ES-I3 (cell line): ENCODE measurements around the gene TSPAN33.
"Not testable (repeated sequence)": the region's sequence is repeated elsewhere in the genome, so short reads cannot be mapped to it uniquely, and the experiment has no call there.

Experiments used
- H3K36me3 ChIP-seq: 2 replicates; pipeline ENCODE4 v1.6.1; 2013; ENCODE audit warnings: mild to moderate bottlenecking, low read length, control low read depth, moderate library complexity; ENCODE audit not compliant: insufficient read depth
- H3K4me1 ChIP-seq: 2 replicates; pipeline ENCODE4 v1.6.1; 2013; ENCODE audit warnings: mild to moderate bottlenecking, control low read depth, low read length; ENCODE audit not compliant: insufficient read depth
- H3K9ac ChIP-seq: 2 replicates; pipeline ENCODE4 v1.6.1; 2013; ENCODE audit warnings: low read depth, mild to moderate bottlenecking, low read length, moderate library complexity
- H3K9me3 ChIP-seq: 2 replicates; pipeline ENCODE4 v1.6.1; 2013; ENCODE audit warnings: mild to moderate bottlenecking, low read length, moderate library complexity; ENCODE audit not compliant: control insufficient read depth, insufficient read depth

Gene TSPAN33

GRCh38 chr7:129170441-129171021 lies 26.0 kb downstream of the TSPAN33 start:
- H3K9me3 ChIP-seq = no peaks in the 10 kb centered on the region
- peaks cover 17% of the 10 kb centered on the region for H3K4me1 ChIP-seq
- H3K9ac ChIP-seq = peak overlapping the region; percentile 90
- H3K36me3 ChIP-seq = no peaks in the 10 kb centered on the region; the same call in 1 of the 2 replicates

GRCh38 chr7:129173861-129174260 lies 29.4 kb downstream of the TSPAN33 start:
- H3K36me3 ChIP-seq, H3K9ac ChIP-seq, H3K9me3 ChIP-seq: not testable (repeated sequence)
- H3K4me1 ChIP-seq = peaks cover 11% of the 10 kb centered on the region; the same call in 1 of the 2 replicates

DNA sequence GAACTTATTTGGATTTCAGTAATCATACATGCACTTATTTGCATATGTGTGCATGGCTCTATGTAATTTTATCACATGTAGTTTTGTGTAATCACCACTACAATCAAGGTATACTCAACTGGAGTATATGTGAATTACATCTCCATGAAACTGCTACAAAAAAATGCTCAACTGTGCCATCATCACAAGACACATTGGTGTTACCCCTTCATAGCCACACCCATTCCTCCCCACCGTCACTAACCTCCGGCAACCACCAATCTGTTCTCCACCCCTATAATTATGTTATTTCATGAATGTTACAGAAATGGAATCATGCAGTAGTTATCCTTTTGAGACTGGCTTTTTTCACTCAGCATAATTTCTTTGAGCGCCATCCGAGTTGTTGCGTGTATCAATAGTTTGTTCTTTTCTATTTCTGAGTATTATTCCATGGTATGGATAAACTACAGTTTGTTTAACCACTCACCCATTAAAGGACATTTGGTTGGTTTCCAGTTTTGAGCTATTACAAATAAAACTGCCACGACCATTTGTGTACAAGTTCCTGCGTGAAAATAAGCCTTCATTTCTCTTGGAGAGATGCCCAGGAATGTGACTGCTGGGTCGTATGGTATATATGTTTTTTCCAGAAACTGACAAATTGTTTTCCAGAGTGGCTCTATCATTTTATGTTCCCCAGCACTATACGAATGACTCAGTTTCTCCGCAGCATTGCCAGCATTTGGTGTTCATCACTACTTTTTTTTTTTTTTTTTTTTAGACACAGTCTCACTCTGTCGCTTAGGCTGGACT lies 32.6 kb downstream of the TSPAN33 start:
- Histone ChIP-seq H3K36me3 (no peaks in the 10 kb centered on the region), H3K9ac (no peak overlapping the region), H3K4me1 (no peaks in the 10 kb centered on the region), H3K9me3 (no peaks in the 10 kb centered on the region)

DNA sequence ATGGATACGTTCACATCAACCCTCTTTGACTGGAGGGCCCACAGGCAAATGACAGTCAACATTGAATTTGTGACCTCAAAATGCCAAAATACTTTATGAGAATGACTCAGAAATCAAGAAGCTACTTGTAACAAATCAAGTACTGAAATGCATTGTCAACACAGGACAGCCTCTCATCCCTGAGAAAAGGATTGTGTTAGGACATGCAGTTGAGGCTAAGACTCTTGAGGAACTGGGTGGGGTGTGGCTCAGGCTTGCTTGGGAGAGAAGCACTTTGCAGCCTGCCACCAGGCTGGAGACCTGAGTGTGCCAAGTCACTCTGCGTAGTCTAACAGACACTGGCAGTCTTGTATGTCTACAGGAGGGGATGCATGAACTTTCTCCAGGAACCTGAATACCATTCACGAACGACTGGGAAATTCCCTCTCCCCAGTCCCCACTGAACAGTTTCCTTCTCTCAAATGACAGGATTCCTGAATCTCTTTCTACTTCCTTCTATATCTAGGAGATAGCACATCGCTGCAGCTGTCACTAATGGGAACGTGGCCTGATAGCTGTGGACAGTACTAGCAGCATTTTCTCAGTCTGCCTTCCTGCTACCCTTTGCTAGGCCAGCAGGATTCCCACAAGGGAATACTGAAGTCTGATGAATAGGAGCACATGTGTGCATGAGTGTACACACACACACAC lies 40.6 kb downstream of the TSPAN33 start:
- Histone ChIP-seq H3K4me1 (no peaks in the 10 kb centered on the region; the same call in 1 of the 2 replicates), H3K36me3 (no peaks in the 10 kb centered on the region), H3K9ac (no peak overlapping the region), H3K9me3 (no peaks in the 10 kb centered on the region)

GRCh38 chr7:129186749-129187260 lies 42.3 kb downstream of the TSPAN33 start:
- Histone ChIP-seq H3K9me3 (no peaks in the 10 kb centered on the region), H3K36me3 (no peaks in the 10 kb centered on the region), H3K9ac (no peak overlapping the region), H3K4me1 (no peaks in the 10 kb centered on the region; the same call in 1 of the 2 replicates)

- H3K9ac ChIP-seq = peak overlapping the region; percentile 68
- H3K9me3 ChIP-seq = no peaks in the 10 kb centered on the region
- H3K4me1 ChIP-seq = no peaks in the 10 kb centered on the region; the same call in 1 of the 2 replicates
- H3K36me3 ChIP-seq = no peaks in the 10 kb centered on the region
Measured at GRCh38 chr7:129187681-129188371, 43.3 kb downstream of the TSPAN33 start.

DNA sequence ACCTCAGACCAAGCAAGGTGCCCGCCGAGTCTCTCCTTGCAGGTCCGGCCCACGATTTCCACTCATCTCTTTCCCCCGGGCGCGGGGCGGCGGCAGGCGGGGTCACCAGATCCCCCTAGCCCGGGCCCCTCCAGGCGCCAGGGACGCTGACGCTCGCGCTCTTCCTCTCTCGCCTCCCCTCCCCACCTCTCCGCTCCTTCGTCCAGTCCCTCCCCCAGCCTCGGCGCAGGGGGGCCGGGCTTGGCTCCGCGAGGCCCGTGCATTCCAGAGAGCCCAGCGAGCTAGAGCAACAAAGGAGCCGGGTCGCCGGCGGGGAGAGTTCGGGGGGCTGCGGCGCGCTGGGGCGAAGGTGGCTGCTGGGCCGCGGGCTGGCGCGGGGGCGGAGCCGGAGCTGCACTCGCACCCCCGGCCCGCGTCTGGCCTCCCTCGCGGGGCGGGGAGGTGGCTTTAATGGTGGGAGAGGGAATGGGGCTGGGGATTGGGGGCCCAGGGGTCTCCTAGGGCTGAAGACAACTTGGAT lies 43.9 kb downstream of the TSPAN33 start, which contains the start of gene SMO:
SMO (plus strand) TSS at position 262 of the 520 bp plus-strand sequence. CDS start 519 bp downstream, outside the sequence.
- H3K4me1 ChIP-seq = no peaks in the 10 kb centered on the region; the same call in 1 of the 2 replicates
- H3K36me3 ChIP-seq = no peaks in the 10 kb centered on the region
- peak within 1 kb of the TSS; percentile 68 for H3K9ac ChIP-seq
- no peaks in the 10 kb centered on the region for H3K9me3 ChIP-seq

DNA sequence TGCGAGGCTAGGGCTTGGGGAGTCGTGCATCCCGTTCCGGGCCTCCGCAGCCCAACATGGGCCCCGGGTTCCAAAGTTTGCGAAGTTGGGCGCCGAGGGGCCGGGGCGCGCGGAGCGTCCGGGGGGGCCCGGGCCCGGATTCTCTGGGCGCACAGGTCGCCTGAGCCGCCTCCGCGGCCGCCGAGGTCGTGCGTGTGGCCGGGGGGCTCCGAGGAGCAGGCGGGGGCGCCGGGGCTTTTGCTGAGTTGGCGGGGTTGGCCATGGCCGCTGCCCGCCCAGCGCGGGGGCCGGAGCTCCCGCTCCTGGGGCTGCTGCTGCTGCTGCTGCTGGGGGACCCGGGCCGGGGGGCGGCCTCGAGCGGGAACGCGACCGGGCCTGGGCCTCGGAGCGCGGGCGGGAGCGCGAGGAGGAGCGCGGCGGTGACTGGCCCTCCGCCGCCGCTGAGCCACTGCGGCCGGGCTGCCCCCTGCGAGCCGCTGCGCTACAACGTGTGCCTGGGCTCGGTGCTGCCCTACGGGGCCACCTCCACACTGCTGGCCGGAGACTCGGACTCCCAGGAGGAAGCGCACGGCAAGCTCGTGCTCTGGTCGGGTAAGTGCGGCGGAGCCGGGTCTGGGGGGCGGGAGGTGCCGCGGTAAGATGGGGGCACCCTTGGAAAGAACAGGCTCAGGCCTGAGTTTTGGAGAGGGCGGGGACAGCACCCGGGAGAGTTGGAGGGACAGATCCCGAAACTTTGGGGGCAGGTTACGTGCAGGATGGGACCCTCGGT lies 44.6 kb downstream of the TSPAN33 start:
- Histone ChIP-seq H3K4me1 (no peaks in the 10 kb centered on the region; the same call in 1 of the 2 replicates), H3K9ac (peak overlapping the region; percentile 68), H3K36me3 (no peaks in the 10 kb centered on the region), H3K9me3 (no peaks in the 10 kb centered on the region)

- Histone ChIP-seq H3K9me3 (no peaks in the 10 kb centered on the region), H3K9ac (peak overlapping the region; percentile 68), H3K4me1 (no peaks in the 10 kb centered on the region; the same call in 1 of the 2 replicates), H3K36me3 (no peaks in the 10 kb centered on the region)
Measured at GRCh38 chr7:129189661-129190310, 45.3 kb downstream of the TSPAN33 start.

DNA sequence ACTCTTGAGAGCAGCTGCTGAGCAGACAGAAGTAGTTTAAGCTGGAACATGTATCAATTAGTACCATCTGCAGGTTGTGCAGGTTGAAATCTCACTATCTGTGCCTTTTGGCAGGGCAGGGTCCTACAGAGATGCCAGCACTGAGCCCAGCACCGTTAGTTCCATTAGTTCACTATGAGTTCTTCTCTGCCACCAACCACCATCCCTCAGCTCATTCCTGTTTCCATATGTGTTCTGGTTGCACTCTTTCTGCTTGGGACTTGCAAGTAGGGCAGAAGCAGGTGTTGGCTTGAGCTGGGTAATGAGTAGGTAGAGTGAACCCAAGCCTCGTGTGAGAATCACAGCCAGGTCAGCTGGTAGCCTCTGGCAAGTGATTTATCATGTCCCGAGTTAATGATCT lies 46.8 kb downstream of the TSPAN33 start:
- Histone ChIP-seq H3K9me3 (no peaks in the 10 kb centered on the region), H3K9ac (no peak overlapping the region), H3K4me1 (no peaks in the 10 kb centered on the region), H3K36me3 (no peaks in the 10 kb centered on the region)

- Histone ChIP-seq H3K36me3 (no peaks in the 10 kb centered on the region), H3K4me1 (no peaks in the 10 kb centered on the region), H3K9ac (no peak overlapping the region), H3K9me3 (no peaks in the 10 kb centered on the region)
Measured at GRCh38 chr7:129193892-129194291, 49.4 kb downstream of the TSPAN33 start.

- Histone ChIP-seq H3K36me3 (no peaks in the 10 kb centered on the region), H3K9me3 (no peaks in the 10 kb centered on the region), H3K4me1 (no peaks in the 10 kb centered on the region), H3K9ac (no peak overlapping the region)
Measured at GRCh38 chr7:129197771-129198170, 53.3 kb downstream of the TSPAN33 start.

DNA sequence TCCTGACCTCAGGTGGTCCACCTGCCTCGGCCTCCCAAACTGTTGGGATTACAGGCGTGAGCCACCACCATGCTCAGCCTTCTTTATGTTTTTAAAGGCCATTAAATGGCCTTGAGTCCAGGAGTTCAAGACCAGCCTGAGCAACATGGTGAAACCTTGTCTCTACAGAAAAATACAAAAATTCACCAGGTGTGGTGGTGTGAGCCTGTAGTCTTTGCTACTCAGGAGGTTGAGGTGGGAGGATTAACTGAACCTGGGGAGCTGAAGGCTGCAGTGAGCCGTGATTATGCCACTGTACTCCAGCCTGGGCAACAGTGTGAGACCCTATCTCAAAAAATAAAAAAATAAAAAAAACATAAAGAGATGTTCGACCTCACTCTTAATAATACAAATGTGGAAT lies 54.9 kb downstream of the TSPAN33 start:
- Histone ChIP-seq H3K36me3 (no peaks in the 10 kb centered on the region), H3K9me3 (no peaks in the 10 kb centered on the region), H3K9ac (no peak overlapping the region), H3K4me1 (no peaks in the 10 kb centered on the region)
